ENCODE measurements around the gene ART3.

Gene ART3

GRCh38 chr4:76125816-76126215 is 51.3 kb downstream of the ART3 start:
- no peaks in the 10 kb centered on the region for H3K27me3 ChIP-seq (ENCODE audit: insufficient read depth, poor library complexity, severe bottlenecking)
- H3K27ac ChIP-seq (replicated peaks): no peak overlapping the region
- H3K4me3 ChIP-seq (replicated peaks; ENCODE audit: insufficient read depth, low read length): no peak overlapping the region
- DNase-seq (ENCODE audit: low read depth in 1 of 2, low spot score in 1 of 2): no peak
- TF ChIP-seq GABPA (IDR thresholded peaks at IDR 0.05; ENCODE audit: low read depth) (no peak), SPI1 (IDR thresholded peaks at IDR 0.05; ENCODE audit: borderline replicate concordance, low read depth) (no peak), POLR2AphosphoS5 (IDR thresholded peaks at IDR 0.05; ENCODE audit: low read depth) (no peak), CTCF (IDR thresholded peaks at IDR 0.05; ENCODE audit: insufficient read depth, low read length) (no peak)
- TF ChIP-seq, protein P1, sequence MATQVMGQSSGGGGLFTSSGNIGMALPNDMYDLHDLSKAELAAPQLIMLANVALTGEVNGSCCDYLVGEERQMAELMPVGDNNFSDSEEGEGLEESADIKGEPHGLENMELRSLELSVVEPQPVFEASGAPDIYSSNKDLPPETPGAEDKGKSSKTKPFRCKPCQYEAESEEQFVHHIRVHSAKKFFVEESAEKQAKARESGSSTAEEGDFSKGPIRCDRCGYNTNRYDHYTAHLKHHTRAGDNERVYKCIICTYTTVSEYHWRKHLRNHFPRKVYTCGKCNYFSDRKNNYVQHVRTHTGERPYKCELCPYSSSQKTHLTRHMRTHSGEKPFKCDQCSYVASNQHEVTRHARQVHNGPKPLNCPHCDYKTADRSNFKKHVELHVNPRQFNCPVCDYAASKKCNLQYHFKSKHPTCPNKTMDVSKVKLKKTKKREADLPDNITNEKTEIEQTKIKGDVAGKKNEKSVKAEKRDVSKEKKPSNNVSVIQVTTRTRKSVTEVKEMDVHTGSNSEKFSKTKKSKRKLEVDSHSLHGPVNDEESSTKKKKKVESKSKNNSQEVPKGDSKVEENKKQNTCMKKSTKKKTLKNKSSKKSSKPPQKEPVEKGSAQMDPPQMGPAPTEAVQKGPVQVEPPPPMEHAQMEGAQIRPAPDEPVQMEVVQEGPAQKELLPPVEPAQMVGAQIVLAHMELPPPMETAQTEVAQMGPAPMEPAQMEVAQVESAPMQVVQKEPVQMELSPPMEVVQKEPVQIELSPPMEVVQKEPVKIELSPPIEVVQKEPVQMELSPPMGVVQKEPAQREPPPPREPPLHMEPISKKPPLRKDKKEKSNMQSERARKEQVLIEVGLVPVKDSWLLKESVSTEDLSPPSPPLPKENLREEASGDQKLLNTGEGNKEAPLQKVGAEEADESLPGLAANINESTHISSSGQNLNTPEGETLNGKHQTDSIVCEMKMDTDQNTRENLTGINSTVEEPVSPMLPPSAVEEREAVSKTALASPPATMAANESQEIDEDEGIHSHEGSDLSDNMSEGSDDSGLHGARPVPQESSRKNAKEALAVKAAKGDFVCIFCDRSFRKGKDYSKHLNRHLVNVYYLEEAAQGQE (IDR thresholded peaks at IDR 0.05; ENCODE audit: insufficient replicate concordance, low read depth): no peak

DNA sequence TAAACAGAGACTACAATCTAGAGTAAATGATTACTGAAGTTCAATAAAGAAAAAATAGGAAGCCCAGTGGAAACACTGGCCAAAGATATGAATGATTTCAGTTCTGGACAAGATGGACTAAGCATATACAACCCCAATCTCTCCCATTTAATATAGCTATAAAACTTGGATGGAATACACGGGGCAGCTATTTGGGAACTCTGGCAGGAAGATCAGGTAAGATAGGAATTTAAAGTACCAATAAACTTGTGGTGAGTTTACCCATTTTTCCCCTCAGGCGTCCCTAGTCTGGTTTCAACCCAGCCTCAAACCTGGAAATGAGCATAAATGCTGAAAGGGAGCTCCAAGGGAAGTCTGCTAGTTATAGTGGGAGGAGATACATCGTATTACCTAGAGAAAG is 53.2 kb downstream of the ART3 start:
- no peak for TF ChIP-seq CTCF (IDR thresholded peaks at IDR 0.05; ENCODE audit: insufficient read depth, low read length)
- TF ChIP-seq SPI1 (IDR thresholded peaks at IDR 0.05; ENCODE audit: borderline replicate concordance, low read depth): no peak
- no peak for TF ChIP-seq GABPA (IDR thresholded peaks at IDR 0.05; ENCODE audit: low read depth)
- no peak for TF ChIP-seq POLR2AphosphoS5 (IDR thresholded peaks at IDR 0.05; ENCODE audit: low read depth)
- TF ChIP-seq, protein P1 (IDR thresholded peaks at IDR 0.05; ENCODE audit: insufficient replicate concordance, low read depth): no peak
- no peak overlapping the region for H3K27ac ChIP-seq (replicated peaks)
- no peak overlapping the region for H3K4me3 ChIP-seq (replicated peaks; ENCODE audit: insufficient read depth, low read length)
- DNase-seq (ENCODE audit: low read depth in 1 of 2, low spot score in 1 of 2): no peak
- no peaks in the 10 kb centered on the region for H3K27me3 ChIP-seq (ENCODE audit: insufficient read depth, poor library complexity, severe bottlenecking)

DNA sequence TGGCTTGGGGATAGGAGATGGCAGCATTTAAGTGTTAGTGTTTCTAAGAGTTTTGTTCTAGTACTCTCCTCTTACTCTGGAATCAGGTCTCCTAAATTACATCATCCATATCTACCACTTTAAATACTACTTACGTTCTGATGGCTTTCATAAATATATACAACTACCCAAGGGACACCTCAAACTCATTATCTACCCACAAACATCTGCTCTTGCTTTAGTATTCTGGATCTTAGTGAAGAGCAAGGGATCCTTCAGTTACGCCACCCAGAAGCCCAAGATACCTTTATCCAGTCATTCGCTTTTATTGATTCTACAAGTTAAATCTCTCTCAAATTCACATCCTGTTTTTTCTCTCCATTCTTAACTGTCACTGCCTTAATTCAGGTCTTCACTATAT is 66.7 kb downstream of the ART3 start:
- TF ChIP-seq, protein P1 (IDR thresholded peaks at IDR 0.05; ENCODE audit: insufficient replicate concordance, low read depth): no peak
- TF ChIP-seq POLR2AphosphoS5 (IDR thresholded peaks at IDR 0.05; ENCODE audit: low read depth) (no peak), GABPA (IDR thresholded peaks at IDR 0.05; ENCODE audit: low read depth) (no peak), CTCF (IDR thresholded peaks at IDR 0.05; ENCODE audit: insufficient read depth, low read length) (no peak), SPI1 (IDR thresholded peaks at IDR 0.05; ENCODE audit: borderline replicate concordance, low read depth) (no peak)
- Histone ChIP-seq H3K4me3 (replicated peaks; ENCODE audit: insufficient read depth, low read length) (no peak overlapping the region), H3K27me3 (ENCODE audit: insufficient read depth, poor library complexity, severe bottlenecking) (no peaks in the 10 kb centered on the region), H3K27ac (replicated peaks) (no peak overlapping the region)
- no peak for DNase-seq (ENCODE audit: low read depth in 1 of 2, low spot score in 1 of 2)

Measured in HL-60 (cell line).